ENCODE data around the gene HINT3.
A peak's percentile ranks its signal among the peaks of the same experiment; 100 is the strongest.
"Not testable (repeated sequence)": the region's sequence is repeated elsewhere in the genome, so short reads cannot be mapped to it uniquely, and the experiment has no call there.

Gene HINT3

GRCh38 chr6:125947615-125948014, 9.0 kb upstream of the HINT3 start:
- FAIRE-seq (no peak), DNase-seq (ENCODE audit: insufficient read length, low spot score) (no peak)
- TF ChIP-seq PAX5 (IDR thresholded peaks at IDR 0.05; ENCODE audit: insufficient read depth, low read length, severe bottlenecking): no peak
- no peak for TF ChIP-seq POU2F2 (IDR thresholded peaks at IDR 0.05; ENCODE audit: low read depth, low read length)
- TF ChIP-seq POLR2A (IDR thresholded peaks at IDR 0.05; ENCODE audit: low read depth, low read length): no peak
- TF ChIP-seq POLR2AphosphoS5 (IDR thresholded peaks at IDR 0.05; ENCODE audit: low read depth, low read length): no peak
- no peak for TF ChIP-seq TAF1 (IDR thresholded peaks at IDR 0.05; ENCODE audit: low read depth, low read length)
- no peak for TF ChIP-seq SPI1 (IDR thresholded peaks at IDR 0.05; ENCODE audit: low read depth, low read length)

GRCh38 chr6:125948455-125948854, 8.1 kb upstream of the HINT3 start:
- TF ChIP-seq PAX5 (IDR thresholded peaks at IDR 0.05; ENCODE audit: insufficient read depth, low read length, severe bottlenecking) (no peak), POU2F2 (IDR thresholded peaks at IDR 0.05; ENCODE audit: low read depth, low read length) (no peak), TAF1 (IDR thresholded peaks at IDR 0.05; ENCODE audit: low read depth, low read length) (no peak), SPI1 (IDR thresholded peaks at IDR 0.05; ENCODE audit: low read depth, low read length) (no peak), POLR2AphosphoS5 (IDR thresholded peaks at IDR 0.05; ENCODE audit: low read depth, low read length) (no peak), POLR2A (IDR thresholded peaks at IDR 0.05; ENCODE audit: low read depth, low read length) (no peak)
- no peak for FAIRE-seq

GRCh38 chr6:125949069-125949468, 7.5 kb upstream of the HINT3 start:
- no peak for FAIRE-seq
- TF ChIP-seq PAX5 (IDR thresholded peaks at IDR 0.05; ENCODE audit: insufficient read depth, low read length, severe bottlenecking) (no peak), SPI1 (IDR thresholded peaks at IDR 0.05; ENCODE audit: low read depth, low read length) (no peak), TAF1 (IDR thresholded peaks at IDR 0.05; ENCODE audit: low read depth, low read length) (no peak), POLR2AphosphoS5 (IDR thresholded peaks at IDR 0.05; ENCODE audit: low read depth, low read length) (no peak), POLR2A (IDR thresholded peaks at IDR 0.05; ENCODE audit: low read depth, low read length) (no peak), POU2F2 (IDR thresholded peaks at IDR 0.05; ENCODE audit: low read depth, low read length) (no peak)
- DNase-seq (ENCODE audit: insufficient read length, low spot score): no peak

More at GRCh38 chr6:125948455-125948854, 8.1 kb upstream of the HINT3 start:
- no peak for DNase-seq (ENCODE audit: insufficient read length, low spot score)

GRCh38 chr6:125950293-125950692, 6.3 kb upstream of the HINT3 start:
- FAIRE-seq: no peak
- TF ChIP-seq POLR2A (IDR thresholded peaks at IDR 0.05; ENCODE audit: low read depth, low read length) (no peak), PAX5 (IDR thresholded peaks at IDR 0.05; ENCODE audit: insufficient read depth, low read length, severe bottlenecking) (no peak), TAF1 (IDR thresholded peaks at IDR 0.05; ENCODE audit: low read depth, low read length) (no peak), SPI1 (IDR thresholded peaks at IDR 0.05; ENCODE audit: low read depth, low read length) (no peak), POLR2AphosphoS5 (IDR thresholded peaks at IDR 0.05; ENCODE audit: low read depth, low read length) (no peak), POU2F2 (IDR thresholded peaks at IDR 0.05; ENCODE audit: low read depth, low read length) (no peak)
- no peak for DNase-seq (ENCODE audit: insufficient read length, low spot score)

GRCh38 chr6:125950716-125951115, 5.9 kb upstream of the HINT3 start:
- FAIRE-seq; DNase-seq (ENCODE audit: insufficient read length, low spot score): not testable (repeated sequence)

- TF ChIP-seq POLR2AphosphoS5 (IDR thresholded peaks at IDR 0.05; ENCODE audit: low read depth, low read length) (no peak), POLR2A (IDR thresholded peaks at IDR 0.05; ENCODE audit: low read depth, low read length) (no peak), POU2F2 (IDR thresholded peaks at IDR 0.05; ENCODE audit: low read depth, low read length) (no peak), PAX5 (IDR thresholded peaks at IDR 0.05; ENCODE audit: insufficient read depth, low read length, severe bottlenecking) (no peak)
- FAIRE-seq (no peak), DNase-seq (ENCODE audit: insufficient read length, low spot score) (no peak)
Observed at GRCh38 chr6:125951323-125951722, 5.2 kb upstream of the HINT3 start.

GRCh38 chr6:125952764-125953501, 3.6 kb upstream of the HINT3 start:
- FAIRE-seq (no peak), DNase-seq (ENCODE audit: insufficient read length, low spot score) (no peak)
- TF ChIP-seq TAF1 (IDR thresholded peaks at IDR 0.05; ENCODE audit: low read depth, low read length): no peak
- TF ChIP-seq POU2F2 (IDR thresholded peaks at IDR 0.05; ENCODE audit: low read depth, low read length): no peak
- TF ChIP-seq PAX5 (IDR thresholded peaks at IDR 0.05; ENCODE audit: insufficient read depth, low read length, severe bottlenecking): no peak
- TF ChIP-seq POLR2A (IDR thresholded peaks at IDR 0.05; ENCODE audit: low read depth, low read length): no peak
- no peak for TF ChIP-seq SPI1 (IDR thresholded peaks at IDR 0.05; ENCODE audit: low read depth, low read length)
- no peak for TF ChIP-seq POLR2AphosphoS5 (IDR thresholded peaks at IDR 0.05; ENCODE audit: low read depth, low read length)

- no peak for DNase-seq (ENCODE audit: insufficient read length, low spot score)
- FAIRE-seq: peak; percentile 75
- TF ChIP-seq POLR2A (IDR thresholded peaks at IDR 0.05; ENCODE audit: low read depth, low read length): no peak
- TF ChIP-seq POLR2AphosphoS5 (IDR thresholded peaks at IDR 0.05; ENCODE audit: low read depth, low read length): no peak
- TF ChIP-seq TAF1 (IDR thresholded peaks at IDR 0.05; ENCODE audit: low read depth, low read length): no peak
- TF ChIP-seq POU2F2 (IDR thresholded peaks at IDR 0.05; ENCODE audit: low read depth, low read length): no peak
- TF ChIP-seq SPI1 (IDR thresholded peaks at IDR 0.05; ENCODE audit: low read depth, low read length): no peak
- TF ChIP-seq PAX5 (IDR thresholded peaks at IDR 0.05; ENCODE audit: insufficient read depth, low read length, severe bottlenecking): no peak
Observed at GRCh38 chr6:125953502-125953875, 3.1 kb upstream of the HINT3 start.

GRCh38 chr6:125954735-125955339, 1.7 kb upstream of the HINT3 start:
- TF ChIP-seq TAF1 (IDR thresholded peaks at IDR 0.05; ENCODE audit: low read depth, low read length) (no peak), POLR2A (IDR thresholded peaks at IDR 0.05; ENCODE audit: low read depth, low read length) (no peak), SPI1 (IDR thresholded peaks at IDR 0.05; ENCODE audit: low read depth, low read length) (no peak), POLR2AphosphoS5 (IDR thresholded peaks at IDR 0.05; ENCODE audit: low read depth, low read length) (no peak), PAX5 (IDR thresholded peaks at IDR 0.05; ENCODE audit: insufficient read depth, low read length, severe bottlenecking) (no peak), POU2F2 (IDR thresholded peaks at IDR 0.05; ENCODE audit: low read depth, low read length) (no peak)
- DNase-seq (ENCODE audit: insufficient read length, low spot score) (no peak), FAIRE-seq (no peak)

- no peak for TF ChIP-seq SPI1 (IDR thresholded peaks at IDR 0.05; ENCODE audit: low read depth, low read length)
- TF ChIP-seq POLR2AphosphoS5 (IDR thresholded peaks at IDR 0.05; ENCODE audit: low read depth, low read length): no peak
- no peak for TF ChIP-seq POLR2A (IDR thresholded peaks at IDR 0.05; ENCODE audit: low read depth, low read length)
- TF ChIP-seq POU2F2 (IDR thresholded peaks at IDR 0.05; ENCODE audit: low read depth, low read length): no peak
- TF ChIP-seq TAF1 (IDR thresholded peaks at IDR 0.05; ENCODE audit: low read depth, low read length): no peak
- DNase-seq (ENCODE audit: insufficient read length, low spot score): no peak
- FAIRE-seq: no peak
Observed at GRCh38 chr6:125955973-125956372, 597 bp upstream of the HINT3 start.

All from GM12891 (cell line).